Measurements from ENCODE around the gene CYYR1.

CYYR1 gene

DNA sequence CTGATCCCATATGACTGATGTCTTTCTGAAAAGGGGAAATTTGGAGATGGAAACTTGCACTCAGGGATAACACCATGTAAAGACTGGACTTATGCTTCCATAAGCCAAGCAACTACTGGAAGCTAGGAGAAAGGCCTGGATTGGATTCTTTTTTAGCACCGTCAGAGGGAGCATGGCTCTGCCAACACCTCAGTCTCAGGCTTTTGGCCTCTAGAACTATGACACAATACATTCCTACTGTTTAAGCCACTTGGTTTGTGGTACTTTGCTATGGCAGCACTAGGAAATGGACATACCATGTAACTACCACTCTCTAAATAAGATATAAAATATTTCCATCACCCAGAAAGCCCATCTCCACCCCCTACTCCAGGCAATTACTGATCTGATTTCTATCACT lies 139.7 kb downstream of the CYYR1 start:
- DNase-seq (ENCODE audit: low spot score) = no peak

DNA sequence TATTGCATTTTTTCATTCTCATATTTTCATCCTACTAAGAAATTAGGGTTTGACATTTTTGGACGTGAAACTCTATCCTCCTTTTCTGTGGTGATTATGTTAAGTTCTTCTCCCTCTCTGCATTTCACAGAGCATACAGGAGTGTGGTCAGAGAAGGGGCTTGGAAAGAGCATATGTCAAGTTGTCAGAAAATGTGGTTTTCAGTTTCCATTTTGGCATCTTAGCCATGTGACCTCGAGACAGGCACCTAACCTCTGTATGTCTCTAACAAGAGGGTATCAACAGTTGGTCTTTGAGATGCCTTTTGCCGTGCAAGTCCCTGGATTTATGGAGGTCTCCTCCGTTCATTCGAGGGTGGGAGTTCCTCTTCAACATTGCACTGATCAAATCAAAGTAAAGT lies 140.7 kb downstream of the CYYR1 start:
- DNase-seq (ENCODE audit: low spot score) = no peak

- no peak for DNase-seq (ENCODE audit: low spot score)
Measured at GRCh38 chr21:26425576-26425975, 147.5 kb downstream of the CYYR1 start.

DNA sequence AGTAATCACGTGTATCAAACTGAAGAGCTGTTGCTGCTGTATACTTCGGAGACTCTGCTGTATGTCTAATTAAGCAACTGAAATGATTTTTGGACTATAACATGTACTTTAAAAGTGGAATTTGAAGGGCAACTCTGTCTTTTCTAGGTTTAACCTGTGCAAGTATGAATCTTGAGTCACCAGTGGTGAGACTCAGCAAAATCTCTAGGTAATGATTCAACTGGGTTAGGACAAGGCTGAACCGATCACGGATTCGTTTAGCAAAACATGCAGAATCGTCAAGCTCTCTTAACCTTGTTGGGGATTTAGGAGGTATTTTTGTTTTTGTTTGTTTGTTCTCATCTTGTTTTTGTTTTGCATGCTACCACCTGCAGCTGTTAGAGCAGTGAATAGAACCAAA lies 149.6 kb downstream of the CYYR1 start:
- no peak for DNase-seq (ENCODE audit: low spot score)

GRCh38 chr21:26422706-26423105 lies 150.4 kb downstream of the CYYR1 start:
- DNase-seq (ENCODE audit: low spot score) = no peak

DNA sequence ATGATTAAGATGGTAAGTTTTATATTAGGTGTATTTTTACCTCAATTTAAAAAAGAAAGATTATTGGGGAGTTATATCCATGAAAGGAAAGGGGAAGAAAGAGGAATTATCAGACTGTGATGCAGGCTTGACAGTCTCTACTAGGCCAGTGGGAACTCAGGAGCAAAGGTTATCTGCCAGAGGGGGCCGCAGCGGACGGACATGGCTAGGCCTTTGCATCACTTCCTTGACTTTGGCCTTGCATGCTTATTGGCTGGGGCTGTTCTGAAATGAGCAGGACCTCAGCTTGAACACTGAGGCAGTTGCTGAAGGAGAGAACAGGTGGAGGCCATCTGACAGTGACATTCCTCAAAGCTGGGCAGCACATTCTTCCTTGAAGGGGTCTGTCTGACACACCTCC lies 150.9 kb downstream of the CYYR1 start:
- DNase-seq (ENCODE audit: low spot score) = no peak

DNA sequence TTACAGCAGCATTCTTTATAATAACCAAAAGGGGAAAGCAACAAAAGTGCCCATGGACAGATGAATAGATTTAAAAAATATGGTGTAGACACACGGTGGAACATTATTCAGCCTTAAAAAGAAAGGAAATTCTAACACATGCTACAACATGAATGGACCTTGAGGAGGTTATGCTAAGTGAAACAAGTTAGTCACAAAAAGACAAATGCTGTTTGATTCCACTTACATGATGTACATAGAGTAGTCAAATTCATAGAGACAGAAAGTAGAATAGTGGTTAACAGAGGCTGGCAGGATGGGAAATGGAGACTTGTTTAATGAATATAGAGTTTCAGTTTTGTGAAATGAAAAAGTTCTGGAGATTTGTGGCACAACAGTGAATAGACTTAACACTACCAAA lies 151.4 kb downstream of the CYYR1 start:
- DNase-seq (ENCODE audit: low spot score) = no peak

Data from pons (tissue), 1 donor.